Peyer's patch (tissue), 4 donors: ENCODE measurements around the gene ATP6V0A1. TPM values are rescaled to one million over a fixed set of nuclear protein-coding genes. Genes with fewer than 3 reads are reported as not detected.
"Not testable (repeated sequence)": the region's sequence is repeated elsewhere in the genome, so short reads cannot be mapped to it uniquely, and the experiment has no call there.

ENCODE experiments used
- DNase-seq, 3 donors: peaks; one replicate each; pipeline ENCODE4 v3.0.0-alpha.2; 2017 to 2019
- H3K27ac ChIP-seq, 4 donors: fragments of 200-600 bp; sonication (generic); one replicate each; pipeline ENCODE4 v1.5.1; 2016 to 2019
- H3K27me3 ChIP-seq, 2 donors: fragments of 200-600 bp; sonication (generic); one replicate each; pipeline ENCODE4 v1.5.1; 2019
- H3K36me3 ChIP-seq, 3 donors: fragments of 200-600 bp; sonication (generic); one replicate each; pipeline ENCODE4 v1.5.1; 2016 to 2019
- H3K4me1 ChIP-seq, 4 donors: fragments of 200-600 bp; sonication (generic); one replicate each; pipeline ENCODE4 v1.5.1; 2016 to 2019
- H3K4me3 ChIP-seq, 4 donors: fragments of 200-600 bp; sonication (generic); 1 replicate in 3 of 4; 2 replicates in 1 of 4; pipeline ENCODE4 v1.5.1; 2016 to 2019; ENCODE audit warnings: mild to moderate bottlenecking in 1 of 4
- H3K9me3 ChIP-seq, 4 donors: fragments of 200-600 bp; sonication (generic); one replicate each; pipeline ENCODE4 v1.5.1; 2016 to 2019; ENCODE audit warnings: mild to moderate bottlenecking in 1 of 4
- CTCF ChIP-seq, 6 experiments: fragments of 450-650 bp in 4 of 6; fragments of 200-600 bp in 2 of 6; sonication (generic) in 1 of 6; IDR thresholded peaks; one replicate each; pipeline ENCODE4 v1.5.1; 2017 to 2019; ENCODE audit warnings: antibody characterized with exemption in 6 of 6, mild to moderate bottlenecking in 3 of 6, moderate library complexity in 1 of 6
- POLR2A ChIP-seq, 2 donors: fragments of 450-650 bp; IDR thresholded peaks; one replicate each; pipeline ENCODE4 v1.5.1; 2017; ENCODE audit warnings: antibody characterized with exemption in 2 of 2, mild to moderate bottlenecking in 2 of 2, moderate library complexity in 2 of 2
- total RNA-seq, 4 donors: library from RNA; depleted of rRNA; stranded (reverse); fragments of >200 nt; gene quantifications; one replicate each; pipeline ENCODE4 v1.1.0, GENCODE V29; 2016

ATP6V0A1 gene
- total RNA-seq, 4 donors from 2014 or later, result 121 to 251 (median 204) TPM

DNA sequence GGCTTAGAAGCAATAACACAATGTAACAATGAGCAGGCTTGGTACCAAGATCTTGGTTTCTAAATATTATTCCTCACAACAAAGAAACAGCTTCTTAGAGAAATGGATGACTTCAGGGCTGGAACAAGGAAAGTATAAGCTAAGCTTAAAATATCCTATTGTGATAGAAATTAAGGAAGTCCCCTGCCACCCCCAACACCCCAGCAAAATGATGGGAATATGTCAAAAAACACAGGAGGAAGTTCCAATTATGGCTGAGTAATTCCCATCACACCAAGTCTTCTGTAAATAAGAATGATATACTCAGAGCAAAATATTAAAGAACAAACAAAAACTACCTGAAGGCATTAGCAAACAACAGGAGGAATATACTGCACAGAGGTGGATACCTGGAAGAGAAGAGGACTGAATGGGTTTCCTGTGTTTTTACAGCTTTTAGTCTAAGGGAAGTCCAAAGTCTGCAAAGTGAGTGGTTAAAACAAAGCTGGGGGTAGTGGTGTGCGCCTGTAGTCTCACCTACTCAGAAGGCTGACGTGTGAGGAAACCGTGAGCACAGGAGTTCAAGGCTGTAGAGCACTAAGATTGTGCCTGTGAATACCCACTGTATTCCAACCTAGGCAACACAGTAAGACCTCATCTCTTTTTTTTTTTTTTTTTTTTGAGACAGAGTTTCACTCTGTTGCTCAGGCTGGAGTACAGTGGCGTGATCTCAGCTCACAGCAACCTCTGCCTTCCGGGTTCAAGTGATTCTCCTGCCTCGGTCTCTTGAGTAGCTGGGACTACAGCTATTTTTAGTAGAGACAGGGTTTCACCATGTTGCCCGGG, 17.1 kb upstream of the ATP6V0A1 start:
- Histone ChIP-seq H3K36me3 (no peaks in the 10 kb centered on the region), H3K4me1 (no peaks in the 10 kb centered on the region), H3K9me3 (no peaks in the 10 kb centered on the region), H3K27ac (peak overlapping the region in 1 of 4 donors; percentile 29), H3K4me3 (no peak overlapping the region), H3K27me3 (no peaks in the 10 kb centered on the region)
- TF ChIP-seq CTCF (IDR thresholded peaks at IDR 0.05) (no peak), POLR2A (IDR thresholded peaks at IDR 0.05) (no peak)
- DNase-seq, result peak in 1 of 3 donors; percentile 42

GRCh38 chr17:42442196-42442565, 16.5 kb upstream of the ATP6V0A1 start:
- no peak for TF ChIP-seq CTCF (IDR thresholded peaks at IDR 0.05)
- peak overlapping the region in 1 of 4 donors; percentile 29 for H3K27ac ChIP-seq
- no peaks in the 10 kb centered on the region for H3K27me3 ChIP-seq
- H3K4me1 ChIP-seq, result no peaks in the 10 kb centered on the region
- no peaks in the 10 kb centered on the region for H3K9me3 ChIP-seq
- H3K4me3 ChIP-seq, result no peak overlapping the region
- peak in 1 of 3 donors; percentile 31 for DNase-seq
- H3K36me3 ChIP-seq, result no peaks in the 10 kb centered on the region

DNA sequence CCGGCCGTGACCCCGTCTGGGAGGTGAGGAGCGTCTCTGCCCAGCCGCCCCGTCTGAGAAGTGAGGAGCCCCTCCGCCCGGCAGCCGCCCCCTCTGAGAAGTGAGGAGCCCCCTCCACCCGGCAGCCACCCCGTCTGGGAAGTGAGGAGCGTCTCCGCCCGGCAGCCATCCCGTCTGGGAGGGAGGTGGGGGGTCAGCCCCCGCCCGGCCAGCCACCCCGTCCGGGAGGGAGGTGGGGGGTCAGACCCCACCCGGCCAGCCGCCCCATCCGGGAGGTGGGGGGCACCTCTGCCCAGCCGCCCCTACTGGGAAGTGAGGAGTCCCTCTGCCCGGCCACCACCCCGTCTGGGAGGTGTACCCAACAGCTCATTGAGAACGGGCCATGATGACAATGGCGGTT, 9.5 kb upstream of the ATP6V0A1 start:
- not testable (repeated sequence) for DNase-seq, H3K27me3 ChIP-seq, H3K36me3 ChIP-seq, H3K4me3 ChIP-seq, H3K27ac ChIP-seq, H3K4me1 ChIP-seq, H3K9me3 ChIP-seq

GRCh38 chr17:42449838-42450237, 8.8 kb upstream of the ATP6V0A1 start:
- not testable (repeated sequence) for H3K36me3 ChIP-seq, H3K27ac ChIP-seq, DNase-seq, H3K4me1 ChIP-seq, H3K4me3 ChIP-seq, H3K27me3 ChIP-seq, H3K9me3 ChIP-seq

GRCh38 chr17:42451270-42451669, 7.4 kb upstream of the ATP6V0A1 start:
- not testable (repeated sequence) for H3K4me3 ChIP-seq, H3K27ac ChIP-seq, H3K4me1 ChIP-seq, H3K27me3 ChIP-seq, H3K9me3 ChIP-seq, H3K36me3 ChIP-seq
- peak in 1 of 3 donors; percentile 68 for DNase-seq

DNA sequence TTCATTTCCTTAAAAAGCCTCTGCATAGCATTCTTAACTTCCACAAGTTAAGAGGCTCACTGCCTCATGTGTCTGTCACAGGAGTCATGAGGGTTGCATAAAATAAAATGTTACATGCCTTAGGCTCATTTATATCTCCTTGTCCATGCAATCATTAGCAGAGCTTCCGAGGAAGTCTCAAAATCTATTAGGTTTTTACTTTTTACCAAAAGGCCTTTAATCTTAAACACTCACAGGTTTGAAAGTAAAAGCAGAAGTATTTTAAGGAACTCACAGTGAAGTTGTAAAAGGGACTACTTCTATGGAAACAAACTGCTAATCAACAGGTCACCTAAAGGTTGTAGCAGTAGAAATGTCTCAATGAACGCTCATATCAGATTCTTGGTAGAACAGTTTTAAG, 5.2 kb upstream of the ATP6V0A1 start:
- no peak for TF ChIP-seq CTCF (IDR thresholded peaks at IDR 0.05)
- no peak for TF ChIP-seq POLR2A (IDR thresholded peaks at IDR 0.05)
- Histone ChIP-seq H3K4me3 (no peak overlapping the region), H3K4me1 (peaks cover 0 to 26% (median 6%) of the 10 kb centered on the region in 4 donors), H3K27me3 (no peaks in the 10 kb centered on the region), H3K9me3 (no peaks in the 10 kb centered on the region), H3K36me3 (no peaks in the 10 kb centered on the region), H3K27ac (peak overlapping the region in 1 of 4 donors; percentile 68)
- DNase-seq, result no peak

DNA sequence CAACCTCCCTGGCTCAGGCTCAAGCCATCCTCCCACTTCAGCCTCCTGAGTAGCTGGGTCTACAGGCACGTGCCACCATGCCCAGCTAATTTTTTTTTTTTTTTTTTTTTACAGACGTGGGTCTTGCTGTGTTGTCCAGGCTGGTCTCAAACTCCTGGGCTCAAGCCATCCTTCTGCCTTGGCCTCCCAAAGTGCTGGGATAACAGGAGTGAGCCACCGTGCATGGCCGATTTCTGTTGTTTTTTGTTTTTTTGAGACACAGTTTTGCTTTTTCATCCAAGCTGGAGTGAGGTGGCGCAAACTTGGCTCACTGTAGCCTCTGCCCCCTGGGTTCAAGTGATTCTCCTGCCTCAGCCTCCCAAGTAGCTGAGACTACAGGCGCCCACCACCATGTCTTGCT, 3.7 kb upstream of the ATP6V0A1 start:
- DNase-seq, H3K36me3 ChIP-seq, H3K4me3 ChIP-seq, H3K27ac ChIP-seq, H3K27me3 ChIP-seq, H3K9me3 ChIP-seq: not testable (repeated sequence)
- peaks cover 0 to 26% (median 11%) of the 10 kb centered on the region in 4 donors for H3K4me1 ChIP-seq
